Mesothelial cell of epicardium (in vitro differentiated cells): ENCODE results near the gene ZNF607. TPM values are rescaled to one million over a fixed set of nuclear protein-coding genes. Genes with fewer than 3 reads are reported as not detected.
"Not testable (repeated sequence)": the region's sequence is repeated elsewhere in the genome, so short reads cannot be mapped to it uniquely, and the experiment has no call there.

Source experiments
- DNase-seq, 2 experiments: peaks; one replicate each; pipeline ENCODE4 v3.0.0; 2021; ENCODE audit warnings: low spot score in 2 of 2; ENCODE audit not compliant: unreplicated experiment in 2 of 2
- H3K27ac Mint-ChIP-seq: 2 replicates; pipeline ENCODE4 v1.8.0; 2021; ENCODE audit warnings: mixed read lengths
- H3K27me3 Mint-ChIP-seq: 2 replicates; pipeline ENCODE4 v1.8.0; 2021; ENCODE audit warnings: low read depth, mixed read lengths
- H3K36me3 Mint-ChIP-seq: 2 replicates; pipeline ENCODE4 v1.8.0; 2021; ENCODE audit warnings: mixed read lengths
- H3K4me1 Mint-ChIP-seq: 2 replicates; pipeline ENCODE4 v1.8.0; 2021; ENCODE audit warnings: mixed read lengths
- H3K4me3 Mint-ChIP-seq: 2 replicates; pipeline ENCODE4 v1.8.0; 2021; ENCODE audit warnings: mild to moderate bottlenecking, moderate library complexity, mixed read lengths
- H3K9me3 Mint-ChIP-seq: 2 replicates; pipeline ENCODE4 v1.8.0; 2021; ENCODE audit warnings: mixed read lengths
- CTCF ChIP-seq: fragments of 200-600 bp; sonication (generic); IDR thresholded peaks from one replicate; pipeline ENCODE4 v1.5.0; 2021; ENCODE audit warnings: antibody characterized with exemption; ENCODE audit not compliant: unreplicated experiment
- total RNA-seq: library from RNA; stranded (reverse); gene quantifications from 3 replicates; pipeline ENCODE4 v1.2.1, GENCODE V29; 2021

The ZNF607 gene
- total RNA-seq, 1 donor from 2014 or later = 17.6 TPM

DNA sequence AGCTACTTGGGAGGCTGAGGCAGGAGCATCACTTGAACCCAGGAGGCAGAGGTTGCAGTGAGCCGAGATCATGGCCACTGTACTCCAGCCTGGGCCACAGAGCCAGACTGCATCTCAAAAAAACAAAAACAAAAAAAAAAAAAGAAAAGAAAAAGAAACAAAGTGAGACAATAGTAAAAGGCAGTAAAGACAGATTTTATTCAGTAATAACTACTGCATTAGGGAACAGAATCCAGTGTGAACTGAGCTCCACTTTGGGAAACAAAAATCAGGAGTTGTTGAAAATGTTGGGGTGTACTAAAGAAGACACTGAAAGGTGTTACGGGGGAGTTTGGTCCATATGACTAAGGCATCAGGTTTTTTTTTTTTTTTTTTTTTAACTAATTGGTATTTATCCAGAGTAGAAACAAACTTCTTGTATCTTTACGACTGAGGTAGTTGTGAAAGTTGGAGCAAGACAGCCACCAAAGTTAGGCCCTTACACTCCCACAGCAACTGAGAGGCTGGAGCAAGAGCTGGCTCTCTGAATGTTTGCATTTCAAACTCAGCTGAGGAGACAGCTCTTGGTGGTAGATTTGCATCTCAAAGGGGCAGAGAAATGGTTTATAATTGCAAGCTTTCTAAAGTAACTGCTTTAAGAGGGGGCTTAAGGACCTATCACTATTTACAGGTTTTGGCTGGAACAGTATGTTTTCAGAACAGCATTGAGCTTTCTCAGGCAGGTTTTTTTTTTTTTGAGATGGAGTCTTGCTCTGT lies 24.2 kb downstream of the ZNF607 start:
- H3K4me3 Mint-ChIP-seq = no peak overlapping the region
- H3K27ac Mint-ChIP-seq = no peak overlapping the region
- no peak for TF ChIP-seq CTCF
- peaks cover 40% of the 10 kb centered on the region for H3K9me3 Mint-ChIP-seq
- DNase-seq = no peak
- H3K27me3 Mint-ChIP-seq = no peaks in the 10 kb centered on the region
- H3K4me1 Mint-ChIP-seq = peaks cover 10% of the 10 kb centered on the region
- peaks cover 43% of the 10 kb centered on the region for H3K36me3 Mint-ChIP-seq

DNA sequence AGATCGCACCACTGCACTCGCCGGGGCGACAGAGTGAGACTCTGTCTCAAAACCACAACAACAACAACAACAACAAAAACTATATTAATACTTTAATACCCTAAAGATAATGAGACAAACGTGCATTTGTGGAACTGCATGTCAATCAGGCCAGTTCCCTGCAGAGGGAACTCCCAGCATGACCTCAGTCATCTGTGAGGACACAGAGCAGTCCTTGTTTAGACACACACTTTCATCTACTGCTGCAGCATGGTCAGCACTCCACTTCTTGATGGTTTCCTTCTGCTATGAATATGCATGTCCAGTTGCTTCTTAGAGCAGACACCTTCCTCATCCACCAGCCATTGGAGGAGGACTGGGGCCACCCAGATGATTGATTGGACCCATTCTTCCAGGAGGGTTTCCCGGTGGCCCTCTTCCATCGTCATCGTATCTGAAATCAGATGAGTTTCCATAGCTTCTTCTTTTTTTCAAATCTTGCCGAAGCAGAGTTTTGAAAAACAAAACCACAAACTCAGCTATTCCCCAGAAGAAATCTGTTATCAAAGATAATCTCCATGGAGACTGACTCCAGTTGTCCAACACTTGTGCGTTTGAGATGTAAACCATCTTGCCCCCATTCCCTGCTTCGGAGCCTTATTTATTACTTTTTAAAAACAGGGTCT lies 26.5 kb downstream of the ZNF607 start:
- no peak for TF ChIP-seq CTCF
- Mint-ChIP-seq H3K36me3 (peaks cover 23% of the 10 kb centered on the region), H3K4me1 (peaks cover 10% of the 10 kb centered on the region), H3K4me3 (peak overlapping the region; percentile 42), H3K9me3 (peaks cover 22% of the 10 kb centered on the region), H3K27ac (no peak overlapping the region), H3K27me3 (no peaks in the 10 kb centered on the region)
- DNase-seq = no peak

- peaks cover 18% of the 10 kb centered on the region for H3K36me3 Mint-ChIP-seq
- peaks cover 15% of the 10 kb centered on the region for H3K9me3 Mint-ChIP-seq
- H3K27me3 Mint-ChIP-seq = no peaks in the 10 kb centered on the region
- peaks cover 10% of the 10 kb centered on the region for H3K4me1 Mint-ChIP-seq
- peak overlapping the region; percentile 95 for H3K4me3 Mint-ChIP-seq
- peak overlapping the region; percentile 95 for H3K27ac Mint-ChIP-seq
- peak; percentile 57 to 78 for DNase-seq
- no peak for TF ChIP-seq CTCF
These were observed 27.6 kb downstream of the ZNF607 start for GRCh38 chr19:37691881-37692504.

GRCh38 chr19:37683520-37683919 lies 36.0 kb downstream of the ZNF607 start:
- no peak for TF ChIP-seq CTCF
- Mint-ChIP-seq H3K36me3 (peaks cover 41% of the 10 kb centered on the region), H3K4me3 (no peak overlapping the region), H3K4me1 (no peaks in the 10 kb centered on the region), H3K27me3 (no peaks in the 10 kb centered on the region), H3K27ac (no peak overlapping the region), H3K9me3 (peaks cover 39% of the 10 kb centered on the region)
- DNase-seq = no peak

- H3K4me1 Mint-ChIP-seq = no peaks in the 10 kb centered on the region
- no peak for DNase-seq
- TF ChIP-seq CTCF = no peak
- peaks cover 15% of the 10 kb centered on the region for H3K36me3 Mint-ChIP-seq
- no peak overlapping the region for H3K4me3 Mint-ChIP-seq
- H3K27me3 Mint-ChIP-seq = no peaks in the 10 kb centered on the region
- peaks cover 41% of the 10 kb centered on the region for H3K9me3 Mint-ChIP-seq
- no peak overlapping the region for H3K27ac Mint-ChIP-seq
These were observed 50.1 kb downstream of the ZNF607 start for GRCh38 chr19:37669450-37669914.

GRCh38 chr19:37657157-37657556 lies 62.4 kb downstream of the ZNF607 start:
- peaks cover 27% of the 10 kb centered on the region for H3K9me3 Mint-ChIP-seq
- peak overlapping the region; percentile 94 for H3K4me3 Mint-ChIP-seq
- DNase-seq, H3K27me3 Mint-ChIP-seq: not testable (repeated sequence)
- peaks cover 20% of the 10 kb centered on the region for H3K4me1 Mint-ChIP-seq
- H3K36me3 Mint-ChIP-seq = peaks cover 16% of the 10 kb centered on the region
- H3K27ac Mint-ChIP-seq = peak overlapping the region; percentile 25
